HCT116 (cell line): ENCODE data around the gene RIGI. TPM values are rescaled to one million over a fixed set of nuclear protein-coding genes. Genes with fewer than 3 reads are reported as not detected.

Experiments
- ATAC-seq: fragments of 200-7000 bp; cut with Tn5 transposase; 2 replicates; pipeline ENCODE4 v1.9.1; 2020; ENCODE audit warnings: mild to moderate bottlenecking, moderate library complexity
- BruUV-seq: library from RNA; stranded (reverse); fragments of 400-500 nt; replicated peaks from 2 replicates; lab custom pipeline; 2021; lab: Mats Ljungman, UMichigan
- CTCF ChIA-PET: fragments of 300-600 bp; sonication (Branson Sonifier 250); formaldehyde crosslinking; loops from one replicate; lab custom pipeline; 2021; ENCODE audit warnings: antibody characterized with exemption; lab: Charles Lee
- POLR2A ChIA-PET: fragments of 300-600, 350-600 bp; sonication (Branson Sonifier 250); formaldehyde crosslinking; loops from one replicate; lab custom pipeline; 2021; ENCODE audit warnings: antibody characterized with exemption; lab: Charles Lee
- RAD21 ChIA-PET, 2 experiments: fragments of 300-600 bp; sonication (Branson Sonifier 250); formaldehyde crosslinking; loops; one replicate each; lab custom pipeline; 2023; ENCODE audit warnings: low total read pairs in 2 of 2; ENCODE audit not compliant: uncharacterized antibody in 2 of 2, unreplicated experiment in 2 of 2, low non-redundant PET in 1 of 2; lab: Charles Lee
- DNase-seq: peaks from one replicate; pipeline ENCODE4 v3.0.0-alpha.2; 2010; ENCODE audit warnings: low read depth, low spot score
- H2AFZ ChIP-seq: fragments of 200-600 bp; shearing (Covaris generic), sonication (generic); 2 replicates; pipeline ENCODE4 v1.6.1; 2017; ENCODE audit warnings: low read depth, mixed run types, mixed read lengths, antibody characterized with exemption, low read length; ENCODE audit not compliant: poor library complexity, severe bottlenecking
- H3K27ac ChIP-seq: 2 replicates; pipeline ENCODE4 v1.5.1; 2012; ENCODE audit warnings: low read depth, low read length
- H3K27me3 ChIP-seq: fragments of 200-600 bp; sonication (generic); 2 replicates; pipeline ENCODE4 v1.6.1; 2016; ENCODE audit warnings: mixed run types, low read length, mixed read lengths; ENCODE audit not compliant: insufficient read depth
- H3K36me3 ChIP-seq, 2 experiments: fragments of 200-500 bp in 1 of 2; fragments of 200-600 bp in 1 of 2; sonication (Bioruptor generic) in 1 of 2; sonication (generic) in 1 of 2; 2 replicates each; pipeline versions ENCODE4 v1.5.1 to v1.6.1; 2014 to 2016; ENCODE audit warnings: low read length in 2 of 2, inconsistent platforms in 1 of 2, mixed read lengths in 1 of 2, mixed run types in 1 of 2; ENCODE audit not compliant: insufficient read depth in 2 of 2, control insufficient read depth in 1 of 2
- H3K4me1 ChIP-seq, 2 experiments: fragments of 200-600 bp in 1 of 2; sonication (generic) in 1 of 2; 2 replicates each; pipeline versions ENCODE4 v1.5.1 to v1.6.1; 2012 to 2017; ENCODE audit warnings: low read length in 2 of 2, inconsistent platforms in 1 of 2, mild to moderate bottlenecking in 1 of 2, mixed read lengths in 1 of 2, mixed run types in 1 of 2, moderate library complexity in 1 of 2; ENCODE audit not compliant: insufficient read depth in 2 of 2, control insufficient read depth in 1 of 2
- H3K4me2 ChIP-seq: fragments of 200-600 bp; sonication (generic); 2 replicates; pipeline ENCODE4 v1.6.1; 2017; ENCODE audit warnings: mixed run types, low read length, mixed read lengths
- H3K4me3 ChIP-seq, 2 experiments: fragments of 200-600 bp in 1 of 2; sonication (generic) in 1 of 2; replicated peaks in 1 of 2; 2 replicates each; pipeline ENCODE4 v1.5.1; 2011 to 2016; ENCODE audit warnings: low read length in 2 of 2, control low read depth in 1 of 2, low read depth in 1 of 2, mild to moderate bottlenecking in 1 of 2, mixed read lengths in 1 of 2, mixed run types in 1 of 2
- H3K79me2 ChIP-seq: fragments of 200-600 bp; sonication (generic); 2 replicates; pipeline ENCODE4 v1.6.1; 2017; ENCODE audit warnings: mild to moderate bottlenecking, mixed run types, low read length, moderate library complexity, mixed read lengths; ENCODE audit not compliant: insufficient read depth
- H3K9ac ChIP-seq: fragments of 200-600 bp; sonication (generic); 2 replicates; pipeline ENCODE4 v1.6.1; 2016; ENCODE audit warnings: low read length, mixed read lengths
- H3K9me2 ChIP-seq: fragments of 200-600 bp; sonication (generic), shearing (Covaris generic); 2 replicates; pipeline ENCODE4 v1.6.1; 2017; ENCODE audit warnings: mixed run types, mild to moderate bottlenecking, moderate library complexity; ENCODE audit not compliant: insufficient read depth
- H3K9me3 ChIP-seq, 2 experiments: fragments of 200-500 bp in 1 of 2; fragments of 200-600 bp in 1 of 2; sonication (Bioruptor generic) in 1 of 2; sonication (generic) in 1 of 2; 2 replicates each; pipeline ENCODE4 v1.6.1; 2014 to 2017; ENCODE audit warnings: low read length in 2 of 2, mixed read lengths in 2 of 2, inconsistent platforms in 1 of 2, low read depth in 1 of 2, mild to moderate bottlenecking in 1 of 2, mixed run types in 1 of 2, moderate library complexity in 1 of 2; ENCODE audit not compliant: control insufficient read depth in 1 of 2, insufficient read depth in 1 of 2
- H4K20me1 ChIP-seq: fragments of 200-600 bp; sonication (generic), shearing (Covaris generic); 2 replicates; pipeline ENCODE4 v1.6.1; 2017; ENCODE audit warnings: mixed run types, mild to moderate bottlenecking, moderate library complexity; ENCODE audit not compliant: insufficient read depth
- CBX3 ChIP-seq: IDR thresholded peaks from 2 replicates; pipeline ENCODE4 v1.6.1; 2012; ENCODE audit warnings: low read depth
- EGR1 ChIP-seq: IDR thresholded peaks from 2 replicates; pipeline ENCODE4 v1.6.1; 2012; ENCODE audit warnings: low read depth
- POLR2A ChIP-seq: IDR thresholded peaks from 2 replicates; pipeline ENCODE4 v1.7.0; 2011; ENCODE audit warnings: borderline replicate concordance; ENCODE audit not compliant: insufficient read depth, insufficient read length; ENCODE audit errors: extremely low read depth
- RAD21 ChIP-seq: IDR thresholded peaks from 2 replicates; pipeline ENCODE4 v1.6.1; 2012; ENCODE audit warnings: low read depth, mild to moderate bottlenecking
- ZFX ChIP-seq: fragments of 450-650 bp; IDR thresholded peaks from 2 replicates; pipeline ENCODE4 v1.6.1; 2017
- intact Hi-C: fragments of 100-400 bp; cut with micrococcal nuclease; formaldehyde crosslinking; loops from 2 replicates; pipeline ENCODE4 v1.10.0; 2022
- total RNA-seq: library from RNA; stranded (reverse); gene quantifications from one replicate; pipeline ENCODE4 v1.2.1, GENCODE V29; 2021; ENCODE audit not compliant: unreplicated experiment
- TF ChIP-seq, protein P1 (sequence below): IDR thresholded peaks from 2 replicates; pipeline ENCODE4 v1.6.1; 2012
- TF ChIP-seq, protein P2 (sequence below), 3 experiments: fragments of 200-600 bp in 1 of 3; sonication (generic) in 1 of 3; IDR thresholded peaks in 2 of 3; conservative IDR thresholded peaks in 1 of 3; 2 replicates each; pipeline ENCODE4 v1.5.1; 2012 to 2017; ENCODE audit warnings: low read depth in 2 of 3, low read length in 2 of 3, antibody characterized with exemption in 1 of 3, borderline replicate concordance in 1 of 3, control low read depth in 1 of 3, mild to moderate bottlenecking in 1 of 3, mixed read lengths in 1 of 3, mixed run types in 1 of 3, moderate library complexity in 1 of 3; ENCODE audit not compliant: insufficient read depth in 1 of 3
- TF ChIP-seq, protein P3 (sequence below): IDR thresholded peaks from 2 replicates; pipeline ENCODE4 v1.6.1; 2012

The RIGI gene
- total RNA-seq, 1 experiment from 2014 or later = 5.5 TPM

DNA sequence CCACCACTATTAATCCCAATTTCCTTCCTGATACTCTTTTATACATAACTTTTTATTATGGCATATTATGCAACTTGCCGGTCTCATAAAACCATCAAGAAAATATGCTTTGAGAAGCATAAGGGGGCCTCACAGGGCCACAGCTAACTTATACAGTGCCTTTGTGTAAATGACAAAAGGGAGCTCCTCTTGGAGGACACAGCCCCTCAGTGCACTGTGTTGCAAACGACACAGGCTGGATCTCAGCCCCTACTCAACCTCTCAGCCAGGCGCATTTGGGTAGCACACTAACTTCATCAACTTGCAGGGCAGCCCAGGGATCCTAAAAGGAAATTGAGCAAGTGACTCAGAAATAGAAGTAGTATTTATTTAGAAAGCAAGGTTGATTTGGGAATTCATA lies 35.4 kb downstream of the RIGI start:
- Histone ChIP-seq H3K27ac (no peak overlapping the region), H3K36me3 (peaks cover 5 to 12% of the 10 kb centered on the region in 2 experiments; a peak in 3 of 4 replicates), H3K4me1 (no peaks in the 10 kb centered on the region), H3K79me2 (no peaks in the 10 kb centered on the region), H3K9ac (no peak overlapping the region), H3K9me3 (no peaks in the 10 kb centered on the region), H3K9me2 (no peaks in the 10 kb centered on the region), H4K20me1 (no peaks in the 10 kb centered on the region; the same call in 1 of the 2 replicates), H3K4me2 (no peak overlapping the region), H3K4me3 (no peak overlapping the region), H3K27me3 (no peaks in the 10 kb centered on the region), H2AFZ (no peak overlapping the region)
- RAD21 ChIA-PET = no interaction called here
- DNase-seq (no peak), ATAC-seq (no peak)
- TF ChIP-seq, protein P1, sequence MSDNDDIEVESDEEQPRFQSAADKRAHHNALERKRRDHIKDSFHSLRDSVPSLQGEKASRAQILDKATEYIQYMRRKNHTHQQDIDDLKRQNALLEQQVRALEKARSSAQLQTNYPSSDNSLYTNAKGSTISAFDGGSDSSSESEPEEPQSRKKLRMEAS = no peak
- TF ChIP-seq EGR1 (no peak), ZFX (no peak), POLR2A (no peak), CBX3 (no peak)
- TF ChIP-seq, protein P2, sequence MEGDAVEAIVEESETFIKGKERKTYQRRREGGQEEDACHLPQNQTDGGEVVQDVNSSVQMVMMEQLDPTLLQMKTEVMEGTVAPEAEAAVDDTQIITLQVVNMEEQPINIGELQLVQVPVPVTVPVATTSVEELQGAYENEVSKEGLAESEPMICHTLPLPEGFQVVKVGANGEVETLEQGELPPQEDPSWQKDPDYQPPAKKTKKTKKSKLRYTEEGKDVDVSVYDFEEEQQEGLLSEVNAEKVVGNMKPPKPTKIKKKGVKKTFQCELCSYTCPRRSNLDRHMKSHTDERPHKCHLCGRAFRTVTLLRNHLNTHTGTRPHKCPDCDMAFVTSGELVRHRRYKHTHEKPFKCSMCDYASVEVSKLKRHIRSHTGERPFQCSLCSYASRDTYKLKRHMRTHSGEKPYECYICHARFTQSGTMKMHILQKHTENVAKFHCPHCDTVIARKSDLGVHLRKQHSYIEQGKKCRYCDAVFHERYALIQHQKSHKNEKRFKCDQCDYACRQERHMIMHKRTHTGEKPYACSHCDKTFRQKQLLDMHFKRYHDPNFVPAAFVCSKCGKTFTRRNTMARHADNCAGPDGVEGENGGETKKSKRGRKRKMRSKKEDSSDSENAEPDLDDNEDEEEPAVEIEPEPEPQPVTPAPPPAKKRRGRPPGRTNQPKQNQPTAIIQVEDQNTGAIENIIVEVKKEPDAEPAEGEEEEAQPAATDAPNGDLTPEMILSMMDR (IDR thresholded peaks at IDR 0.05 in 2 of 3, conservative IDR thresholded peaks at IDR 0.05 in 1 of 3; ENCODE audit: borderline replicate concordance in 1 of 3, insufficient read depth in 1 of 3, low read depth in 2 of 3, low read length in 2 of 3) = no peak
- TF ChIP-seq, protein P3, sequence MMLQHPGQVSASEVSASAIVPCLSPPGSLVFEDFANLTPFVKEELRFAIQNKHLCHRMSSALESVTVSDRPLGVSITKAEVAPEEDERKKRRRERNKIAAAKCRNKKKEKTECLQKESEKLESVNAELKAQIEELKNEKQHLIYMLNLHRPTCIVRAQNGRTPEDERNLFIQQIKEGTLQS = no peak
- POLR2A ChIA-PET = no interaction called here
- CTCF ChIA-PET = no interaction called here
- intact Hi-C loops = no loop called here
- BruUV-seq = no TSS peak

DNA sequence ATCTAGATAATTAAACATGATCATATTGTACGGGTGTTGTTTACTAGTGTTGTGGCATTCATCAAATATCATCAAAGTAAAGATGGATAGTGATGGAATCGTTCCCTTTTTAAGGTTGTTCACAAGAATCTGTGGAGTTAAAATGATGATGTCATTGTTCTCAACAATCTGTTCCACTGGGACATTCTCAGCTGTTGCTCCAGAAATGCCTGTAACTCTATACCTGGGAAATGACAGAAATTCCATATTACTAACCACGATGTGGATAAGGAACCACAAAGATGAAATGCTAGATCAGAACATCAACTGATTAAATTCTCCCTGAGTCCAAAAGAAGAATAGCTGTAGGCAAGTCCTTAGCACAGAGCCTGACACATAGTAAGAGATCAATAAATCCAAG lies 38.0 kb downstream of the RIGI start:
- no peaks in the 10 kb centered on the region for H3K9me3 ChIP-seq
- TF ChIP-seq RAD21 = no peak
- TF ChIP-seq EGR1 = no peak
- TF ChIP-seq, protein P1 = no peak
- H4K20me1 ChIP-seq = no peaks in the 10 kb centered on the region
- no peak overlapping the region for H2AFZ ChIP-seq
- BruUV-seq = no TSS peak
- H3K36me3 ChIP-seq = peaks cover 9 to 15% of the 10 kb centered on the region in 2 experiments; a peak in 3 of 4 replicates
- no peaks in the 10 kb centered on the region for H3K27me3 ChIP-seq
- no peaks in the 10 kb centered on the region for H3K79me2 ChIP-seq
- DNase-seq (no peak), ATAC-seq (no peak)
- no peaks in the 10 kb centered on the region for H3K4me1 ChIP-seq
- intact Hi-C loops = no loop called here
- ChIA-PET POLR2A (no interaction called here), CTCF (interaction anchor here (1.6 kb wide), 1 partner anchor 109 kb away, joined by 6 read pairs; no protein-coding TSS in a partner anchor), RAD21 (no interaction called here)
- H3K4me2 ChIP-seq = no peak overlapping the region
- no peaks in the 10 kb centered on the region for H3K9me2 ChIP-seq
- no peak overlapping the region for H3K9ac ChIP-seq
- H3K27ac ChIP-seq = no peak overlapping the region
- H3K4me3 ChIP-seq = no peak overlapping the region
